Right atrium auricular region (tissue), 2 donors: ENCODE measurements around the gene C9orf43. TPM values are rescaled to one million over a fixed set of nuclear protein-coding genes. Genes with fewer than 3 reads are reported as not detected.

Source experiments
- DNase-seq: peaks from one replicate; pipeline ENCODE4 v3.0.0-alpha.2; 2019; ENCODE audit warnings: low spot score
- H3K27ac ChIP-seq, 2 donors: fragments of 200-600 bp; sonication (generic); 1 replicate in 1 of 2; 2 replicates in 1 of 2; pipeline ENCODE4 v1.5.1; 2016 to 2019
- H3K27me3 ChIP-seq, 2 donors: fragments of 200-600 bp; sonication (generic); one replicate each; pipeline versions ENCODE4 v1.5.1 to v1.6.0; 2017 to 2019
- H3K36me3 ChIP-seq: fragments of 200-600 bp; sonication (generic); one replicate; pipeline ENCODE4 v1.5.1; 2016
- H3K4me1 ChIP-seq, 2 donors: fragments of 200-600 bp; sonication (generic); one replicate each; pipeline versions ENCODE4 v1.5.1 to v1.6.0; 2017 to 2019
- H3K4me3 ChIP-seq, 2 donors: fragments of 200-600 bp; sonication (generic); 1 replicate in 1 of 2; 2 replicates in 1 of 2; pipeline ENCODE4 v1.5.1; 2017 to 2019; ENCODE audit warnings: mild to moderate bottlenecking in 1 of 2, moderate library complexity in 1 of 2
- H3K9me3 ChIP-seq, 2 donors: fragments of 200-600 bp; sonication (generic); one replicate each; pipeline ENCODE4 v1.5.1; 2019
- CTCF ChIP-seq, 2 donors: fragments of 200-600 bp; sonication (generic); IDR thresholded peaks; one replicate each; pipeline ENCODE4 v1.5.1; 2019; ENCODE audit warnings: antibody characterized with exemption in 2 of 2
- total RNA-seq, 2 donors: library from RNA; depleted of rRNA; stranded (reverse); fragments of >200 nt; gene quantifications; one replicate each; pipeline ENCODE4 v1.1.0, GENCODE V29; 2016

C9orf43 gene
- total RNA-seq, 2 donors from 2014 or later, result not detected

- no peak for TF ChIP-seq CTCF (IDR thresholded peaks at IDR 0.05)
- no peak for DNase-seq
Observed at GRCh38 chr9:113425072-113425471, 14.5 kb downstream of the C9orf43 start.

GRCh38 chr9:113426701-113427100 lies 16.2 kb downstream of the C9orf43 start:
- H3K4me1 ChIP-seq, result no peaks in the 10 kb centered on the region
- no peak for DNase-seq
- no peak for TF ChIP-seq CTCF (IDR thresholded peaks at IDR 0.05)
- no peak overlapping the region for H3K4me3 ChIP-seq
- no peak overlapping the region for H3K27ac ChIP-seq
- H3K36me3 ChIP-seq, result no peaks in the 10 kb centered on the region
- H3K9me3 ChIP-seq, result no peaks in the 10 kb centered on the region
- H3K27me3 ChIP-seq, result no peaks in the 10 kb centered on the region

More at GRCh38 chr9:113425072-113425471, 14.5 kb downstream of the C9orf43 start:
- Histone ChIP-seq H3K27ac (no peak overlapping the region), H3K27me3 (no peaks in the 10 kb centered on the region), H3K36me3 (no peaks in the 10 kb centered on the region), H3K4me1 (no peaks in the 10 kb centered on the region), H3K4me3 (no peak overlapping the region), H3K9me3 (no peaks in the 10 kb centered on the region)

- TF ChIP-seq CTCF (IDR thresholded peaks at IDR 0.05), result no peak
- Histone ChIP-seq H3K9me3 (no peaks in the 10 kb centered on the region), H3K4me3 (no peak overlapping the region), H3K27ac (no peak overlapping the region), H3K27me3 (no peaks in the 10 kb centered on the region), H3K4me1 (no peaks in the 10 kb centered on the region), H3K36me3 (no peaks in the 10 kb centered on the region)
- no peak for DNase-seq
Observed at GRCh38 chr9:113427629-113428028, 17.1 kb downstream of the C9orf43 start.

- no peak overlapping the region for H3K4me3 ChIP-seq
- H3K27me3 ChIP-seq, result no peaks in the 10 kb centered on the region
- TF ChIP-seq CTCF (IDR thresholded peaks at IDR 0.05), result no peak
- DNase-seq, result no peak
- no peak overlapping the region for H3K27ac ChIP-seq
- H3K9me3 ChIP-seq, result no peaks in the 10 kb centered on the region
- no peaks in the 10 kb centered on the region for H3K36me3 ChIP-seq
- H3K4me1 ChIP-seq, result no peaks in the 10 kb centered on the region
Observed at GRCh38 chr9:113428062-113428615, 17.6 kb downstream of the C9orf43 start.

- TF ChIP-seq CTCF (IDR thresholded peaks at IDR 0.05), result no peak
- no peaks in the 10 kb centered on the region for H3K9me3 ChIP-seq
- H3K27me3 ChIP-seq, result no peaks in the 10 kb centered on the region
- H3K36me3 ChIP-seq, result no peaks in the 10 kb centered on the region
- DNase-seq, result no peak
- H3K27ac ChIP-seq, result no peak overlapping the region
- no peaks in the 10 kb centered on the region for H3K4me1 ChIP-seq
- H3K4me3 ChIP-seq, result no peak overlapping the region
Observed at GRCh38 chr9:113431191-113431590, 20.6 kb downstream of the C9orf43 start.
